PC-3 (cell line): ENCODE results near the gene FAM217A. TPM values are rescaled to one million over a fixed set of nuclear protein-coding genes. Genes with fewer than 3 reads are reported as not detected.

ENCODE experiments used
- ATAC-seq: fragments of 200-7000 bp; cut with Tn5 transposase; 2 replicates; pipeline ENCODE4 v1.9.1; 2020; ENCODE audit warnings: mild to moderate bottlenecking, moderate library complexity
- BruUV-seq: library from RNA; stranded (reverse); fragments of 400-500 nt; replicated peaks from 2 replicates; lab custom pipeline; 2021; lab: Mats Ljungman, UMichigan
- CTCF ChIA-PET: fragments of 300-600 bp; sonication (Branson Sonifier 250); formaldehyde crosslinking; loops from one replicate; lab custom pipeline; 2022; ENCODE audit warnings: antibody characterized with exemption; lab: Charles Lee
- POLR2A ChIA-PET: fragments of 300-600 bp; sonication (Branson Sonifier 250); formaldehyde crosslinking; loops from one replicate; lab custom pipeline; 2022; ENCODE audit warnings: antibody characterized with exemption; ENCODE audit not compliant: unreplicated experiment; lab: Charles Lee
- DNase-seq: peaks from one replicate; pipeline ENCODE4 v3.0.0-alpha.2; 2015
- H2AFZ ChIP-seq: fragments of 300-600 bp; sonication (generic); 2 replicates; pipeline ENCODE4 v1.6.0; 2016; ENCODE audit warnings: antibody characterized with exemption, low read length
- H3F3A ChIP-seq: fragments of 300-600 bp; sonication (generic); one replicate; pipeline ENCODE4 v1.6.0; 2017; ENCODE audit warnings: antibody characterized with exemption, low read length, control low read depth, mild to moderate bottlenecking; ENCODE audit not compliant: unreplicated experiment
- H3K27ac ChIP-seq: fragments of 300-600 bp; sonication (generic); 2 replicates; pipeline ENCODE4 v1.5.1; 2016; ENCODE audit warnings: mild to moderate bottlenecking, low read length
- H3K27me3 ChIP-seq: fragments of 300-600 bp; sonication (generic); 2 replicates; pipeline ENCODE4 v1.6.1; 2016; ENCODE audit warnings: low read length, mixed read lengths
- H3K36me3 ChIP-seq: fragments of 300-600 bp; sonication (generic); 2 replicates; pipeline ENCODE4 v1.6.1; 2016; ENCODE audit warnings: low read depth, mixed run types, low read length, mixed read lengths
- H3K4me1 ChIP-seq: fragments of 300-600 bp; sonication (generic); 2 replicates; pipeline ENCODE4 v1.5.1; 2016; ENCODE audit warnings: low read length; ENCODE audit not compliant: insufficient read depth
- H3K4me2 ChIP-seq: fragments of 300-600 bp; sonication (generic); 2 replicates; pipeline ENCODE4 v1.6.0; 2016; ENCODE audit warnings: low read length
- H3K4me3 ChIP-seq: fragments of 300-600 bp; sonication (generic); 2 replicates; pipeline ENCODE4 v1.5.1; 2016; ENCODE audit warnings: mild to moderate bottlenecking, low read length, mixed read lengths
- H3K79me2 ChIP-seq: fragments of 300-600 bp; sonication (generic); 2 replicates; pipeline ENCODE4 v1.6.1; 2017; ENCODE audit warnings: low read length, mixed read lengths
- H3K9ac ChIP-seq: fragments of 300-600 bp; sonication (generic); 2 replicates; pipeline ENCODE4 v1.6.0; 2016; ENCODE audit warnings: mild to moderate bottlenecking, low read length
- H3K9me2 ChIP-seq: fragments of 300-600 bp; sonication (generic); replicated peaks from 2 replicates; pipeline ENCODE4 v1.6.1; 2016; ENCODE audit warnings: mixed run types, low read length, mixed read lengths
- H3K9me3 ChIP-seq: fragments of 300-600 bp; sonication (generic); 2 replicates; pipeline ENCODE4 v1.6.1; 2016; ENCODE audit warnings: low read length, mixed read lengths
- H4K20me1 ChIP-seq: fragments of 300-600 bp; sonication (generic); 2 replicates; pipeline ENCODE4 v1.6.1; 2016; ENCODE audit warnings: low read length, mixed read lengths
- CTCF ChIP-seq: fragments of 300-600 bp; sonication (generic); conservative IDR thresholded peaks from 2 replicates; pipeline ENCODE4 v1.5.1; 2017; ENCODE audit warnings: antibody characterized with exemption, low read depth, mild to moderate bottlenecking, low read length
- EZH2 ChIP-seq: fragments of 300-600 bp; sonication (generic); IDR thresholded peaks from one replicate; pipeline ENCODE4 v1.6.1; 2017; ENCODE audit warnings: antibody characterized with exemption, mild to moderate bottlenecking, low read length; ENCODE audit not compliant: unreplicated experiment
- EZH2phosphoT487 ChIP-seq: fragments of 300-600 bp; sonication (generic); IDR thresholded peaks from 2 replicates; pipeline ENCODE4 v1.6.1; 2018; ENCODE audit warnings: mild to moderate bottlenecking, antibody characterized with exemption, low read length, borderline replicate concordance
- intact Hi-C: fragments of 100-400 bp; cut with micrococcal nuclease; formaldehyde crosslinking; loops from 2 replicates; pipeline ENCODE4 v1.9.0; 2023
- total RNA-seq: library from RNA; depleted of rRNA; stranded (reverse); fragments of >200 nt; gene quantifications from 2 replicates; pipeline ENCODE4 v1.2.3, GENCODE V29; 2014

Gene FAM217A
- total RNA-seq, 1 experiment from 2014 or later = not detected

GRCh38 chr6:4066029-4066755, 12.7 kb downstream of the FAM217A start:
- TF ChIP-seq EZH2 (no peak), CTCF (no peak), EZH2phosphoT487 (no peak)
- DNase-seq = no peak
- H3K4me3 ChIP-seq = no peak overlapping the region
- no peaks in the 10 kb centered on the region for H3K79me2 ChIP-seq
- CTCF ChIA-PET = no interaction called here
- H3K9me3 ChIP-seq = no peaks in the 10 kb centered on the region
- peak; percentile 38; the same call in 1 of the 2 replicates for ATAC-seq
- intact Hi-C loops = no loop called here
- H3K4me2 ChIP-seq = no peak overlapping the region
- no peaks in the 10 kb centered on the region for H3K27me3 ChIP-seq
- no peaks in the 10 kb centered on the region for H3K4me1 ChIP-seq
- H3K9ac ChIP-seq = no peak overlapping the region
- H4K20me1 ChIP-seq = no peaks in the 10 kb centered on the region
- no peaks in the 10 kb centered on the region for H3F3A ChIP-seq
- H2AFZ ChIP-seq = no peak overlapping the region
- POLR2A ChIA-PET = interaction anchor here (0.7 kb wide), 1 partner anchor 620 kb away, joined by 3 read pairs; no protein-coding TSS in a partner anchor
- H3K9me2 ChIP-seq = no peaks in the 10 kb centered on the region
- peaks cover 45% of the 10 kb centered on the region for H3K36me3 ChIP-seq
- no TSS peak for BruUV-seq
- H3K27ac ChIP-seq = no peak overlapping the region

- peaks cover 65% of the 10 kb centered on the region for H3K36me3 ChIP-seq
- ChIA-PET POLR2A (interaction anchor here (0.6 kb wide), 3 partner anchors 28 to 202 kb away, joined by 3 to 7 read pairs (median 5); no protein-coding TSS in a partner anchor), CTCF (interaction anchor here (0.5 to 1.6 kb wide), 4 partner anchors 38 to 128 kb away, joined by 3 to 6 read pairs (median 4); partner anchors contain the start of gene ECI2)
- BruUV-seq = no TSS peak
- H4K20me1 ChIP-seq = no peaks in the 10 kb centered on the region
- DNase-seq = peak; percentile 93
- H3K9me3 ChIP-seq = no peaks in the 10 kb centered on the region
- ATAC-seq = peak; percentile 86
- H3K4me1 ChIP-seq = peaks cover 60% of the 10 kb centered on the region
- H3K27ac ChIP-seq = peak overlapping the region; percentile 96
- peaks cover 14% of the 10 kb centered on the region for H3F3A ChIP-seq
- no peaks in the 10 kb centered on the region for H3K27me3 ChIP-seq
- no peak overlapping the region for H2AFZ ChIP-seq
- no peaks in the 10 kb centered on the region for H3K9me2 ChIP-seq
- H3K4me2 ChIP-seq = peak overlapping the region; percentile 82
- H3K4me3 ChIP-seq = peak overlapping the region; percentile 59
- peak overlapping the region; percentile 76 for H3K9ac ChIP-seq
- intact Hi-C loops = loop anchor here (1.0 kb wide), 2 partner anchors 67 to 76 kb away; partner anchors contain the start of gene ECI2
- peaks cover 27% of the 10 kb centered on the region for H3K79me2 ChIP-seq
- TF ChIP-seq EZH2 (no peak), CTCF (no peak; the same call in 1 of the 2 replicates), EZH2phosphoT487 (no peak)
Observed at GRCh38 chr6:4059115-4059777, 19.7 kb downstream of the FAM217A start.
